ENCODE measurements around the gene KAZN.

The KAZN gene

DNA sequence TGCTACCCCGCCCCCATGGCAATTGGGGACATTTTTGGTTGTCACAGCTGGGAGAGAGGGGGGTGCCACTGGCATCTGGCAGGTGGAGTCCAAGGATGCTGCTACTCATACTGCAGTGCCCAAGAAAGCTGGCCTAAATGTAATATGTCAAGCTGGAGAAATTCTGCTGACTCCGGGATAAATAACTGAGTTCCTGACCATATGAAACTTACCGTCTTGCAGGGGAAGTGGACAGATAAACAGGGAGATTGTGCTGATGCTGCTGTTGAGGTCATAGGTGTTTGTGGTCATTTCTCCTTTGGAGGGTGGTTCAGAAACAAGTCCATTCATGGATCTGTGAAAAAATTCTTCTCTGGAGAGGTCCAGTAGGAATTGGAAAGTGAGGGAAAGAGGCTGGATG lies 54.4 kb downstream of the KAZN start:
- H2AFZ ChIP-seq (ENCODE audit: low read length) = no peak overlapping the region
- no peaks in the 10 kb centered on the region for H3K4me1 ChIP-seq (ENCODE audit: low read length)
- H3K9me3 ChIP-seq (replicated peaks; ENCODE audit: insufficient read depth, low read length) = no peaks in the 10 kb centered on the region
- no peak overlapping the region for H3K4me2 ChIP-seq (ENCODE audit: low read depth, low read length)
- H3F3A ChIP-seq (ENCODE audit: insufficient read depth, low read length) = no peaks in the 10 kb centered on the region
- H3K9me2 ChIP-seq (replicated peaks; ENCODE audit: insufficient read depth, low read length) = no peaks in the 10 kb centered on the region
- no peaks in the 10 kb centered on the region for H4K20me1 ChIP-seq (ENCODE audit: insufficient read depth, low read length)
- H3K79me2 ChIP-seq (ENCODE audit: low read length) = no peaks in the 10 kb centered on the region
- no peak overlapping the region for H3K9ac ChIP-seq (ENCODE audit: low read length)
- no peak overlapping the region for H3K27ac ChIP-seq (ENCODE audit: low read length)
- no peaks in the 10 kb centered on the region for H3K27me3 ChIP-seq (replicated peaks; ENCODE audit: insufficient read depth, low read length)
- no peak for DNase-seq
- H3K4me3 ChIP-seq (ENCODE audit: low read length) = no peak overlapping the region
- H3K36me3 ChIP-seq (replicated peaks; ENCODE audit: insufficient read depth, low read length) = no peaks in the 10 kb centered on the region
- TF ChIP-seq EZH2phosphoT487 (IDR thresholded peaks at IDR 0.05; ENCODE audit: low read length) (no peak), EZH2 (optimal IDR thresholded peaks at IDR 0.05; ENCODE audit: low read depth, low read length) (no peak), CTCF (IDR thresholded peaks at IDR 0.05; ENCODE audit: low read length) (no peak)

DNA sequence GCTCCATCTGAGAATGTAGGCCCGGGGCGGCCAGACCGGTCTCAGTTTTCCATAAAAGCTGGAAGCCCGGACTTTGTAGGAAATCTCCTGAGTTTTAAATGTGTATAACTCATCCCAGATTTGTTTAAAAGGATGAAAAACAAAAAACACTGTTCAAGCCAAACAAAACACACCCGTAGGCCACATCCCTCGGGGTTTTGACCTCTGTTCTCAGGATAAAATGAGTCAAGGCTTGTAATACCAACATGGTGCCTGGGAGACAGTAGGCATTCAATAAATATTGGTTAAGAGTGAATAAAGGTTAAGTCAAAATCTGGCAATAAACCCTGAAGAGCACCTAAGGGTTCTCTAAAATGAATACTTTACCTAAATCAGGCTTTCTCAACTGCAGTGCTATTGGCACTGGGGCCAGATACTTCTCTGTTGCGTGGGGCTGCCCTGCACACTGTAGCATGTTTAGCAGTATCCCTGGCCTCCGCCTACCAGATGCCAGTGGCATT lies 55.0 kb downstream of the KAZN start:
- H3K27me3 ChIP-seq (replicated peaks; ENCODE audit: insufficient read depth, low read length) = no peaks in the 10 kb centered on the region
- no peak overlapping the region for H2AFZ ChIP-seq (ENCODE audit: low read length)
- H3K9me3 ChIP-seq (replicated peaks; ENCODE audit: insufficient read depth, low read length) = no peaks in the 10 kb centered on the region
- no peaks in the 10 kb centered on the region for H3K36me3 ChIP-seq (replicated peaks; ENCODE audit: insufficient read depth, low read length)
- no peaks in the 10 kb centered on the region for H3F3A ChIP-seq (ENCODE audit: insufficient read depth, low read length)
- no peaks in the 10 kb centered on the region for H3K4me1 ChIP-seq (ENCODE audit: low read length)
- no peaks in the 10 kb centered on the region for H3K9me2 ChIP-seq (replicated peaks; ENCODE audit: insufficient read depth, low read length)
- no peak overlapping the region for H3K4me3 ChIP-seq (ENCODE audit: low read length)
- no peaks in the 10 kb centered on the region for H4K20me1 ChIP-seq (ENCODE audit: insufficient read depth, low read length)
- no peak for DNase-seq
- H3K79me2 ChIP-seq (ENCODE audit: low read length) = no peaks in the 10 kb centered on the region
- no peak overlapping the region for H3K9ac ChIP-seq (ENCODE audit: low read length)
- H3K4me2 ChIP-seq (ENCODE audit: low read depth, low read length) = no peak overlapping the region
- H3K27ac ChIP-seq (ENCODE audit: low read length) = no peak overlapping the region
- no peak for TF ChIP-seq EZH2phosphoT487 (IDR thresholded peaks at IDR 0.05; ENCODE audit: low read length)
- TF ChIP-seq CTCF (IDR thresholded peaks at IDR 0.05; ENCODE audit: low read length) = no peak
- no peak for TF ChIP-seq EZH2 (optimal IDR thresholded peaks at IDR 0.05; ENCODE audit: low read depth, low read length)

- H3K9ac ChIP-seq (ENCODE audit: low read length) = no peak overlapping the region
- no peak overlapping the region for H2AFZ ChIP-seq (ENCODE audit: low read length)
These were observed 56.1 kb downstream of the KAZN start for GRCh38 chr1:14654554-14654953.

More at GRCh38 chr1:14654554-14654953, 56.1 kb downstream of the KAZN start:
- Histone ChIP-seq H3K27ac (ENCODE audit: low read length) (no peak overlapping the region), H3K9me2 (replicated peaks; ENCODE audit: insufficient read depth, low read length) (no peaks in the 10 kb centered on the region), H3K4me3 (ENCODE audit: low read length) (no peak overlapping the region), H3K36me3 (replicated peaks; ENCODE audit: insufficient read depth, low read length) (no peaks in the 10 kb centered on the region), H3K4me1 (ENCODE audit: low read length) (no peaks in the 10 kb centered on the region), H3K79me2 (ENCODE audit: low read length) (no peaks in the 10 kb centered on the region), H3F3A (ENCODE audit: insufficient read depth, low read length) (no peaks in the 10 kb centered on the region), H3K27me3 (replicated peaks; ENCODE audit: insufficient read depth, low read length) (no peaks in the 10 kb centered on the region), H3K9me3 (replicated peaks; ENCODE audit: insufficient read depth, low read length) (no peaks in the 10 kb centered on the region), H4K20me1 (ENCODE audit: insufficient read depth, low read length) (no peaks in the 10 kb centered on the region), H3K4me2 (ENCODE audit: low read depth, low read length) (no peak overlapping the region)
- no peak for DNase-seq
- TF ChIP-seq EZH2 (optimal IDR thresholded peaks at IDR 0.05; ENCODE audit: low read depth, low read length) = no peak
- TF ChIP-seq CTCF (IDR thresholded peaks at IDR 0.05; ENCODE audit: low read length) = no peak
- TF ChIP-seq EZH2phosphoT487 (IDR thresholded peaks at IDR 0.05; ENCODE audit: low read length) = no peak

Data from MM.1S (cell line).